NCI-H2227 (cell line): ENCODE measurements around the gene PLA2G6.
A peak's percentile ranks its signal among the peaks of the same experiment; 100 is the strongest.

Experiments used
- DNase-seq: peaks from one replicate; lab custom pipeline; 2025; ENCODE audit not compliant: unreplicated experiment; lab: John Stamatoyannopoulos, UW

PLA2G6 gene

GRCh38 chr22:38112381-38112780 lies 69.2 kb downstream of the PLA2G6 start:
- no peak for DNase-seq

DNA sequence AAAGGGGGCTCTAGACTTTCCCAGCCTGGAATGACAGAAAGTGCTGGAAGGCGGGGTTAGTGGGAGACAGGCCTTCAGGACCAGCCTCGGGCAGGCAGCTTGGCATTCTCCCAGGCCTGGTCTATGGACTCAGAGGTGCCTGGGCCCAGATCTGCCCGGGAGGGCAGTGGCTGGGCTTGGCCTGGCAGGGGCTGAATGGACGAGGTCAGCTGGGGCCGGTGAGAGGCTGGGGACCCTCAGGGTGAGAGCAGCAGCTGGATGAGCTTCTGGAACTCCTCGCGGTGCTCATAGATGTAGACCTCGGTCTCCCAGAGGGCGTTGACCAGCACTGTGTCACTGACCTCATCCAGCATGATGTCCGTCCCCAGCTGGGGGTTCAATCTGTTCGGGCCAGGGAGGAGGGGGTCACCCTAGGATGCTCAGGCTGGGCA lies 69.7 kb downstream of the PLA2G6 start:
- DNase-seq = no peak

- DNase-seq = peak; percentile 23
Measured at GRCh38 chr22:38110863-38111852, 70.5 kb downstream of the PLA2G6 start.

GRCh38 chr22:38110008-38110862 lies 71.4 kb downstream of the PLA2G6 start, which contains the start of gene BAIAP2L2:
Gene BAIAP2L2, minus strand, starts transcription at chr22:38110684. Its CDS starts 159 bp downstream, at chr22:38110525.
- no peak for DNase-seq

DNA sequence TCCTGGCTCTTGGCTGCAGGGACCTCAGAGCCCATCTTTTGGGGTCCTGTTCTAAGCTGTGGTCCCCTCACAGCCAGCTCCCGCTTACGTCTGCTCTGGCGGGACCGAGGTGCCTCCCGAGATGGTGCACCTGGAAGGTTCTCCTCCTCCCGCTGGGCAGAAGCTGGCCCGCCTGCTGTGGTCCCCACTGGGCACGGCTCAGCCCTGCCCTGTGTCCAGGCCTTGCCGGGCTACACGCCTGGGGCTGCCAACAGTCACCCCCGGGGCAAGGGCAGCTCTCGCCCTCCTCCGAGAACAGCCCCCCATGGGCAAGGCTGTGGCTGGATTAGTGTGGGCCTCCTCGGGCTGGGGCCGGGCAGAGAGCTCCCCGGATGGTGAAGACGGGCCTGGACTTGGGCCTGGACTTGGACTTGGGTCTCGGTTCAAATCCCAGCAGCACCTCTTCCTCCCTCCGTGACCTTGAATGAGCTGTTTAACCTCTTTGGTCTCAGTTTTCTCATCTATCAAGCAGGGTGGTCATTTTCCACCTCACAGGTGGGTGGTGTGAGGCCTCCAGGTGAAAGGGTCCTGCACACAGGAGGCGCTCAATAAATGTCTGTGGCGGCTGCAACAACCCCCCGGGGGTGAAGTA lies 72.1 kb downstream of the PLA2G6 start:
- DNase-seq = peak; percentile 13

- no peak for DNase-seq
Measured at GRCh38 chr22:38108561-38109319, 72.9 kb downstream of the PLA2G6 start.

DNA sequence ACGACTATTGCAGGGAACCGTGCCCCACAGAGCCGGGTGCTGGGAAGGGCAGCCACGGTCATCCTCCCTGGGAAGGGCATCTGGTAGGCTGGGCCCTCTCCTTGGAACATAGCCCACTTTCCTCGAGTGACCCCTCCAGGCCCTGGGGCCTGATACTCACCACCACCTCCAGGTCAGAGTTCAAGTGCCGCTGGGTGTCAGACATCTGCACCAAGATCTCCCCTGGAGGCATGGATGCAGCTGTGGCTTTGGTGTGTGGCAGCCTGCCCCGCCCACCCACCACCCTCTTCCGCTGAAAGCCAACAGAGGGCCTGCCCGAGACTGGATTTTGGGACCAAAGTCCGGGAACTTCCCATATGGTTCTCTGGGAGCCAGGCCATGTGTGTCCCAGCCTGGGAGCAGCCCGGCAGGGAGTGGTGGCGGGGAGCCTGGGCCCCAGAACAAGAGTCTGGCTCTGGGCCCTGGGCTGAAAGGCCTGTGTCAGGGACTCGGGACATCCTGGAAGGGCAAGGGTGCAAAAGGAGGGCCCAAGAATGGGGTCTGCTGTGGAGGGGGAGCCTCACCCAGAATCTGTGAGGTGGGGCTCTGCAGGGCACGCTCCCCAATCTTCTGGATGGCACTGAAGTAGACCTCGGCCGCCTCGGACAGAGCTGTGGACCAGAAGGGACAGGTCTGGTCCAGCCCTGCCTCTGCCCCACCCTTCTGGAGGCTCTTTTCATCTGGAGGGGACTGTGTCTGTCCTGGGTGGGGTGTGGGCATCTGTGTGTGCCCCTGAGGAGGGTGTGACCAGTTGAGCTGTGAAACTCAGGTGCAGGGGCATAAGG lies 73.7 kb downstream of the PLA2G6 start:
- DNase-seq = no peak

DNA sequence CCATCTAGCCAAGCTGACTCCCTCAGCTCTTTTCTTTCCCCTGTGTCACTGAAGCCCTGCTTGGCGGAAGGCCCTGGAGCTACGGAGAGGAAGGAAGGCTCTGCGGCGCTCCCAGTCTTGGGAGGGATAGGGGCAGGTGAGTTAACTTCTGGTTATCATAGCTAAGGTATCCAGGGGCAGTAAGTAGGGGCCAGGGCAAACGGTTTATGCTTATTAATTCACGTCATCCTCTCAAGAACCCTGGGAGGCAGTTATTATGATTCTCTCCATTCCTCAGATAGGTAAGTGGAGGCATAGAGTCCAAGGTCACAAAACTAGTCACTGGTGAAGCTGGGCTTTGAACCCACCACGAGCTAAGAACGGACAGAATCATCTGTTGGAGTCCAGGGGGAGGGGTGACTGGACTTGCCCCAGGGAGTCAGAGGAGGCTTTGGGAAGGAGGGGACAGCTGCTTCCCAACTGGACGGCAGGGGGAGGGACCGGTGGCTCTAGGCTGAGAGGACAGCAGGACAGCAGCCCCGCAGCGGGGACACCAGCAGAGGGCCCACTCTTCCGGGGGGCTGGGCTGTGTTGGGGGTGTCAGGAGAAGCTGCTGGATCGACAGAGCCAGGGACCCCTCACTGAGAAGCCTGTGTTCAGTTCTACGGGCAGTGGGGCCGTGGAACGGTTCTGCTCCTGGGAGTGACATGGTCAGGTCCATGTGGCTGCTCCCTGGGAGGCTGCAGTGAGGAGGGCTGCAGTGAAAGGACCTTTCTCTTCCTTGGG lies 74.6 kb downstream of the PLA2G6 start:
- DNase-seq = no peak

DNA sequence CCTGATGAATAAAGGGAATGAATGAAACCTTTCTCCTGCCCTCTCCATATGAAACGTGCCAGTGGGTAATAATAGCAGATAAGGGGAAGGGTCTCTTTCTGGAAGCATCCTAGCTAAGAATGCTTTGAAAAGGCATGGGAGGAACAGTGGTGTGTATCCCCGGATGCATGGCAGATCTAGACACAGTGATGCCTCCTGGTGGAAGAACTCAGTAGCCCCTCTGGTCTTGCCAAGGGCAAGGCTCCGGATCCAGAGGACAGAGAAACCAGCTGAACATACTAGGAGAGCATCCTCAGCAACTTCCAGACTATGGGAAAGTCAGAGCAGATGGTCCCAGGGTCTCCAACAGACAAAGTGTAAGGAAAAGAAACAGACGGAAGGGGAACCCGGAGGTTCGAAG lies 77.5 kb downstream of the PLA2G6 start:
- DNase-seq = peak; percentile 2

DNA sequence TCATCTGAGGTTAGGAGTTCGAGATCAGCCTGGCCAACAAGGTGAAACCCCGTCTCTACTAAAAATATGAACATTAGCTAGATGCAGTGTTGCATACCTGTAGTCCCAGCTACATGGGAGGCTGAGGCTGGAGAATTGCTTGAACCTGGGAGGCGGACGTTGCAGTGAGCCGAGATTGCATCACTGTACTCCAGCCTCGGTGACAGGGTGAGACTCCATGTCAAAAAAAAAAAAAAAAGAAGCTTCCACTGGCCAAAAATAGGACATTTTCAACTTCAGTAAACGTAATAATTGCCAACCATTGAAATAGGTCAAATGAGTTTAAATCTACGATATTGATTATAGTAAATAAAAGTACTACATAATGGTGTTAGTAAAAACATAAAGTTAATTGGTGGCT lies 78.0 kb downstream of the PLA2G6 start:
- no peak for DNase-seq

DNA sequence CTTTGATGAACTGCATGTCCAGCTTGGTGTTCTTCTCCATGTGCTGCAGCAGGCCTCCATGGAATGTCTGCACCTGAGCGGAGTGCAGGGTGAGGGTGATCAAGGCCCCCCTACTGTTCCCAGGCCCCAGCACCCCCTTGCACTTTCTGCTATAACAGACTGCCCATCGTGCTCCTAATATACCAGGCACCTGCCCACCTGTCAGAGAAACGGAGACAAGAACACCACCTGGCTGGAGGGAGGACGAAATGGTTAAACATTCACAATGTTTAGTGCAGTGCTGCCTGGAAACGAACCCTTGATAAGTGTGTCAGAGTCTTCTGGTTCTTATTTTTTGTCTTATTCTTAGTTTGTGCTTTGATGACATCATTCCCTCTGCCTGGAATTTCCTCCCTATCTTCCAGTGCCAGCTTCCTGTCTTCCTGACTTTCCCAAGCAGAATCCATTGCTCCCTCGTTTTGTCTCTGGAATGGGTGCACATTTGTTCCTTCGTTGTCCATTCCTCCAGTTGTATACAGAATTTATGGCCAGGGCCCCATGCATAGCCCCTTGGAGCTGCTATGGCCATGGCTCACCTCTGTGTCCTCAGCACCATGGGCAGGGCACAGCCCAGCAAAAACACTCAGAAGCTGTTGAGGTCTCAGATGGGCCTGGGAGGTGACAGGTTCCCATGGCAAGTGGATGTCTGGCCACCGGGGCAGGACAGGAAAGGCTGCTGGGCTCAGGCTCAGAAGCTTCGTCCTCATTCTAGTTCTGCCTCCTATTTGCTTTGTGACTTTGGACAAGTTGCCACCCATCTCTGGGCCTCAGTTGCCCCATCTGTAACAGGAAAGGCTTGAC lies 83.0 kb downstream of the PLA2G6 start:
- DNase-seq = no peak

DNA sequence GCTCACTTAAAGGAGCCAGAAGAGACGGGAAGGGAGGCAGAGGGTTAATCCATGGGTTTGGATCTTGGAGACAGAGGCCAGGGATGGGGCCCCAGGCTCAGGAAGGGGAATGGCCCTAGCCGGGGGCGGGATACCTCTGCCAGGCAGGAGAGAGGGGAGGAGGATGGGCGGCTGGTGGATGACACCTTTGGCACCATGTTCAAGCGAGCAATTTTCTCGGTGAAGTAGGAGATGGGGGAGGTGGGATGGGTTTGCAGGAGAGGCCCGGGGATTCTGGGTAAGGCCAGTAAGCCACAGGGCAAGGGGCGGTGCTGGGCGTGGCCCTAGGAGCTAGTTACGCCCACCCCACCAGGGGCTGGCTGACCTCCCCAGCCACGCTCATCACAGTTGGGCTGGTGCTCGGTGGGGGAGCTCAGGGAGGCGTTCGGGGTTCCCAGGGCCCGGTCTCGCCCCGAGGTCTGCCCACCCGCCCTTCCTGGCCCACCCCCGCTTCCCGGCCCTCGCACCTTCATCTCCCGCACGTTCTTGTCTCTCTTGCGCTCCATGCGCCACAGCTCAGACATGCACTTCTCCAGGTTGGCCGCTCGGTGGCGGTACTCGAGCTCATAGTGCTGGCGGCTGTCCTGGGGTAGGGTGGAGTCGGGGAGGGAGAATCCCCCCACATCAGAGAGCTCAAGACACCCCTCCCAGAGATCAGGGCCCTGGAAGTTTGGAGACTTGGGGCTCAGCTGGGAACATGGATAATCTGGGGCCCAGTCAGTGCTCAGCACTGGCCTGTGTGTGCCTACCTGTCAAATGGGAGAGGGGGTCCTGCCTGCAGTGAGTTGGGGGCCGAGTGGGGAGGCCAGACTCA lies 83.8 kb downstream of the PLA2G6 start:
- DNase-seq = peak; percentile 66

DNA sequence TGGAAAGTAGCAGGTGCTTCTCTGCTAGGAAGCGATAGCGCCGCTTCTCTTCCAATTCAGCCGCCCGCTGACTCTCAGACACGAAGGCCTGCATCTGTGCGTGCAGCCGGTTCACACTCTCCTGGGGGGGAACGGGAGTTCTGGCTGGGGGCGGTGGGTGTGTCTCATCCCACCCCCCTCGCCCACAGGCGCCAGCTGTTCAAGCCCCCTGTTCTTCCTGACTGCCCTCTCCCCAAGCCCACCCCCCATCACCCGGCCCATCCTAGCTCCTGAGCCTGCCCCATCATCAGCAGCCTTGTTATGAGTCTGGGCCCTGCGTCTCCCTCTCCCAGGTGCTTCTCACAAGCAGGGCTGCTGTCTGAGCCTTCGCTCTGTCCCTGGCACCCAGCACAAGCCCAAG lies 84.6 kb downstream of the PLA2G6 start:
- peak; percentile 42 for DNase-seq

DNA sequence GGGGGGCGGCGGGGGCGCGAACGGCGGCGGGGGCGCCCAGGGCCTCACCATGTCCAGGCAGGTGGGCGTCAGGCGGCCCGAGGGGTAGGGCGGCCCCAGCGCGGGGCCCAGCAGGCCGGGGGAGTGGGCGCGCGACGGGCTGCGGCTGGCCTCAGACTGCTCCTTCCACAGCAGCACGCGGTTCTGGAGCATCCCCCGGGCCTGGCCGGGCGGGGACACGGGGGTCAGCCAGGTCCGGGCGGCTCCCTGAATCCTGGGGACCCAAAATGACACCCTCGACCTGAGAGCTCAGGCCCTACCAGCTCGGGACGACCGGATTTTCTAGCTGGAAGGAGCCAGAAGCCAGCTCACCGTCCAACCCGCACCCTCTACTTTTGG lies 92.2 kb downstream of the PLA2G6 start:
- no peak for DNase-seq

GRCh38 chr22:38088629-38089473 lies 92.8 kb downstream of the PLA2G6 start:
- no peak for DNase-seq

DNA sequence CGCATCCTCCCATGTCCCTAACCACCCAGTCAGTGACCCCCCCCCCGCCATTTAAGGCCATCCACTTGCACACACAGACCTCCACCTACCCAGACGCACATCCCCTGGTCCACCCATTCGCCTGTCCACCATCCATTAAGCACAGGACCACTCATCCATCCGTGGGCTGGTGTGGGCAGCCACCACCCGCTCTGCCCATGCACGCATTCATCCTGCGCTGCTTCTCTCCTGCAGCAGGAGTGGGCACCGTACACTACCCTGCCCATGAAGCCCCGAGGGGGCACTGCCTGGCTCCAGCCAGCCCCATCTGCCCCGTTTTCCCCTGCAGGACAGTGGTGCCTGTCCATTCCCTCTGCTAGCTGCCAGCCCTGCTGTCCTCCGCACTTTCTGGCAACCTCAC lies 93.8 kb downstream of the PLA2G6 start:
- DNase-seq = no peak
